Posterior cingulate gyrus (tissue), 11 donors: ENCODE measurements around the gene SETD4.

ENCODE experiments used
- DNase-seq, 10 donors: peaks; one replicate each; pipeline versions ENCODE4 v3.0.0 to v3.0.0-alpha.2; 2020 to 2021; ENCODE audit warnings: mixed read lengths in 3 of 10
- intact Hi-C: fragments of 100-400 bp; cut with DNase I; formaldehyde crosslinking; loops from one replicate; pipeline ENCODE4 v1.15.1; 2023

The SETD4 gene

GRCh38 chr21:36022427-36023091, 37.8 kb downstream of the SETD4 start:
- no peak for DNase-seq
- intact Hi-C loops, result loop anchor here (10.0 kb wide), 1 partner anchor 1328 kb away; no protein-coding TSS in a partner anchor

- DNase-seq, result no peak
- intact Hi-C loops, result loop anchor here (10.0 kb wide), 1 partner anchor 1327 kb away; no protein-coding TSS in a partner anchor
Observed at GRCh38 chr21:36021251-36021837, 39.0 kb downstream of the SETD4 start.

GRCh38 chr21:36015045-36015444, 45.3 kb downstream of the SETD4 start:
- intact Hi-C loops, result no loop called here
- DNase-seq, result no peak

DNA sequence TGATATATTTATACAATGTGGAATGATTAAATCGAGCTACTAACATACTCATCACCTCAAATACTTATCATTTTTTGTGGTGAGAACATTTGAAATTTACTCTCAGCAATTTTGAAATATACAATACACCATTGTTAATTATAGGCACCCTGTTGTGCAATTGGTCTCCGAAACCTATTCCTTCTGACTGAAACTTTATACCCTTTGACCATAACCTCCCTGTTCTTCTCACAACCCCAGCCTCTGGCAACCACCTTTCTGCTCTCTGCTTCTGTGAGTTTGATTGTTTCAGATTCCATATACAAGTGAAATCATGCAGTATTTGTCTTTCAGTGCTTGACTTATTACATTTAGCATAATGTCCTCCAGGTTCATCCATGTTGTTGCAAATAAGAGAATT, 49.5 kb downstream of the SETD4 start:
- intact Hi-C loops, result no loop called here
- no peak for DNase-seq

DNA sequence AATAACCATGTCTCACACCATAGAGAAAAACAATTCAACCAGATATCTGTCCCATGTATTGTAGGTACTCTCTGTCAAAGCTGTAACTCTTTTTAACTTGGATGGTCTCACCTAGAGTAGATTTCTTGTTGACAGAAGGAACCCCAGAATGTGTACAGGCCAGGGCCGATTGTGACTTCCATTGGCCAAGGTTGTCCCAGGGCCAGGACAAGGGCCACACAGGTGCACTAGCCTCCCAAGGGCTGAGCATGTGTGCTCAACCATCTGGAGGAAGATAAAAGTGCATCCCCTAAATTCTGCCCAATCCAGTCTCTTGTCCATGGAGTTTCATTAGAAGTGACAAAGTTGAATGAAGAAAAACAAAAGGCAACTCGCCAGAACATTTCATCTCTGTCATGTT, 51.8 kb downstream of the SETD4 start:
- DNase-seq, result no peak
- intact Hi-C loops, result no loop called here

DNA sequence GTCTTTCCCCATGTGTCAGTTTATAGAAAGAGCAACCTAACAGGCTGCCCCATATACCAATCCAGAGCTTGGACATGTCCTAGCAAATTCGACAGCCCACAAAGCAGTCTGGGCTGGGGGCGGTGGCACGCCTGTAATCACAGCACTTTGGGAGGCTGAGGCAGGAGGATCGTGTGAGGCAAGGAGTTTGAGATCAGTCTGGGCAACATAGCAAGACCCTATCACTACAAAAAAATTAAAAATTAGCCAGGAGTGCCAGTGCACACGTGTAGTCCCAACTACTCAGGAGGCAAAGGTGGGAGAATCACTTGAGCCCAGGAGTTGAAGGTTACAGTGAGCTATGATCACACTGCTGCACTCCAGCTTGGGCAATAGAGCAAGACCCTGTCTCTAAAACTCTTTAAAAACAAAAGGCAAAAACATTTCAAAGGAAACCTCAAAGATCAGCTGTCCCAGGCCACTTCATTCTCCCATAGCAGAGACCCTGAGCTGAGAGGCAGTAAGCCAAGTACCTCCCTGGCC, 54.4 kb downstream of the SETD4 start:
- DNase-seq, result no peak
- intact Hi-C loops, result no loop called here

DNA sequence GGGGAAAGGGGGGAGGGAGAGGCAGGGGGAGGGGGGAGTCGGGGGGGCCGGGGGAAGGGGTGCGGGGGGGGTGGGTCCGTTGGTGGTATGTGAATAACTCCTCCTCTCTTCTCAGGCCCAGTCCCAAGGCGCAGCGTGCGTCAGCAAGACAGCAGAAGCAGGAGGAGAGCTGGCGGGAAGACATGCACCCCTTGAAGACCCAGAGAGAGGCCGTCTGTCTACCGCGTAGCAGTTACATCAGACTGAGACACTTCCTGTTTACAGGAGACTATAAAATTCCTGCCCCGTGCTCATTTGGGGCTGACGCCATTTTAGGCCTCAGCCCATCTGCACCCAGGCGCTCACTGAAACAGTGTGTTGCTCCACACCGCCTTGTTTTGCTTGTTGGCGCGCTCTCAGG, 55.3 kb downstream of the SETD4 start:
- intact Hi-C loops, result no loop called here
- DNase-seq, result no peak

DNA sequence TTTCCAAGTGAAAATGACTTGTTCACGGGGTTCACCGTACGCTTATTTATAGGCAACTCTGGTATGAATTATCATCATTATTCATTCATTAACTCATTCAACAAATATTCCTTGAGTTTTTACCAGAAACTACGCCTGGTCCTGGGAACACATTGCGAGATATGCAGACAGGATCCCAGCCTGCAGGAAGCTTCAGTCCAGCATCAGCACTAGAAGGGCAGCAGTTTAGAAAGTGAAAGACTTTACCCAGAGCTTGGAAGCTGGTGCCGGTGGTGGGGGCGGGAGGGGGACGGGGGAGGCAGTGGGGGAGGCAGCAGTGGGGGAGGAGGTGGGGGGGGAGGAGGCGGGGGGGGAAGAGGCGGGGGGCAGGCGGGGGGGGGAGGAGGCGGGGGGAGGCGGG, 55.9 kb downstream of the SETD4 start:
- intact Hi-C loops, result no loop called here
- DNase-seq, result no peak

GRCh38 chr21:36003776-36004175, 56.5 kb downstream of the SETD4 start:
- intact Hi-C loops, result no loop called here
- DNase-seq, result no peak

GRCh38 chr21:35996217-35996616, 64.1 kb downstream of the SETD4 start:
- DNase-seq, result no peak
- intact Hi-C loops, result no loop called here

- no peak for DNase-seq
- intact Hi-C loops, result no loop called here
Observed at GRCh38 chr21:35995522-35996088, 64.7 kb downstream of the SETD4 start.

DNA sequence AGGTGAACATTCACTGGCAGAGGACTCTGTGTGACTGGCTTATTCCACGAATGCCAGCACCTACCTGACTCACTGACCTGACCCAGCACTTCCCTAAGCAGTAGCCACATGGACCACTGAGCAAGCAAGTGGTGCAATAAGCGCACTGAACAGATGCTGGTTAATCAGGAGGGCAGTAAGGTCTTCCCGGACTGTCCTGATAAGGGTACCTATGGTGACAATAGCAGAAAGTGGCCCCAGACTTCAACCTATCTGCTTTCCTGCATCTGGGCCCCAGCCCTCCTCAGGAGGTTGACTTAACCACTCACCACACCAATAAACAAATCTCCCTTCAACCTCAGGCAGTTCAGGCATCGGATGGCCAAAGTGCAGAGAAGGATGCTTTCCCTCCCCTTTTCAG, 65.7 kb downstream of the SETD4 start:
- DNase-seq, result no peak
- intact Hi-C loops, result no loop called here

- no peak for DNase-seq
- intact Hi-C loops, result no loop called here
Observed at GRCh38 chr21:35993875-35994490, 66.3 kb downstream of the SETD4 start.

GRCh38 chr21:35991131-35991530, 69.2 kb downstream of the SETD4 start:
- no peak for DNase-seq
- intact Hi-C loops, result no loop called here

DNA sequence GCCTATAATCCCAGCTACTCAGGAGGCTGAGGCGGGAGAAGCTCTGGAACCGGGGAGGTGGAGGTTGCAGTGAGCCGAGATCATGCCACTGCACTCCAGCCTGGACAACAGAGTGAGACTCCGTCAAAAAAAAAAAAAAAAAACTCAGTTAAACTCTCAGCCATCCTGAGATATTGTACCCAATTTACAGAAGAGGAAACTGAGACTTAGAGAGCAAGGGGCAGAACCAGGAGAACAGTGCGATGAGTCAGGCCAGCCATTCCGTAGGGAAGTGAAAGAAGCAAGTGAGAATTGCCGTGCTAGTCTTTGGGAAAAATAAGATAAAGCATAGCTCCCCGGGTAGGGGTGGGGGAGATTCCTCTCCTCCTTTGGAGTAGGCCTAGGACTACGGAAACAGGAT, 69.7 kb downstream of the SETD4 start:
- no peak for DNase-seq
- intact Hi-C loops, result no loop called here

- no peak for DNase-seq
- intact Hi-C loops, result no loop called here
Observed at GRCh38 chr21:35989138-35989735, 71.1 kb downstream of the SETD4 start.

- no peak for DNase-seq
- intact Hi-C loops, result no loop called here
Observed at GRCh38 chr21:35988416-35989137, 71.7 kb downstream of the SETD4 start.

DNA sequence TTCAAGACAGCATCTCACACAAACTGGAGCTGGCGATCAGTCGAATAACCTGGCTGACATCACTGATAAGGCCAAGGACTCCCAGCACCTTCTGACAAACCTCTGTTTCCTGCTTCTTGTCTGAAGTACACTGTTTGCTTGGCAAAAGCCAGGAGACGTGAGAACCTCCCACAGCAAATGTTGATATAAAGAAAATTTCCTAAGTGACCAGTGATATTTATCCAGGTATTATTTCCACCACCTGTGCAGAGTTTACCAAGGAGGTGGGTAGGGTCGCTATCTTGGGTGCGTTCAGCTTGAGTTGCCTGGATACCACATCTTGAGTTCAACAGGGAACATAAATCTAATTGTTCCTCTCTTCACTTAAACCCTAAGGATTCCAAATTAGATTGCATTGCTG, 72.9 kb downstream of the SETD4 start:
- intact Hi-C loops, result no loop called here
- no peak for DNase-seq

GRCh38 chr21:35984654-35985361, 75.5 kb downstream of the SETD4 start:
- intact Hi-C loops, result no loop called here
- DNase-seq, result no peak
